PFSK-1 (cell line): ENCODE results near the gene TXNL1.

Experiments
- POLR2AphosphoS5 ChIP-seq: IDR thresholded peaks from 2 replicates; pipeline ENCODE4 v1.6.1; 2012; ENCODE audit warnings: low read depth, mild to moderate bottlenecking, control low read depth, low read length, moderate library complexity
- TAF1 ChIP-seq: IDR thresholded peaks from 2 replicates; pipeline ENCODE4 v1.6.1; 2012; ENCODE audit warnings: low read length, control low read depth, borderline replicate concordance; ENCODE audit not compliant: insufficient read depth

GRCh38 chr18:56650944-56651770 is 12.8 kb upstream of the TXNL1 start, which contains the start of gene WDR7:
- TF ChIP-seq POLR2AphosphoS5 (0 out of 2 replicates have a peak, but pooled peaks have one; percentile 43), TAF1 (no peak)
